ENCODE results near the gene HDLBP. TPM values are rescaled to one million over a fixed set of nuclear protein-coding genes. Genes with fewer than 3 reads are reported as not detected.
"Not testable (repeated sequence)": the region's sequence is repeated elsewhere in the genome, so short reads cannot be mapped to it uniquely, and the experiment has no call there.

The HDLBP gene
- polyA plus RNA-seq, 3 donors = 341 to 386 (median 376) TPM

GRCh38 chr2:241344925-241345651 lies 29.6 kb upstream of the HDLBP start:
- no peak for DNase-seq (ENCODE audit: extremely low read depth in 1 of 11, low read depth in 9 of 11, low spot score in 4 of 11)

- DNase-seq (ENCODE audit: extremely low read depth in 1 of 11, low read depth in 9 of 11, low spot score in 4 of 11) = no peak
Measured at GRCh38 chr2:241340631-241341163, 25.2 kb upstream of the HDLBP start.

GRCh38 chr2:241339839-241340630 lies 24.6 kb upstream of the HDLBP start:
- no peak for DNase-seq (ENCODE audit: extremely low read depth in 1 of 11, low read depth in 9 of 11, low spot score in 4 of 11)

GRCh38 chr2:241334813-241335212 lies 19.3 kb upstream of the HDLBP start:
- DNase-seq (ENCODE audit: extremely low read depth in 1 of 11, low read depth in 9 of 11, low spot score in 4 of 11) = no peak

- no peak for DNase-seq (ENCODE audit: extremely low read depth in 1 of 11, low read depth in 9 of 11, low spot score in 4 of 11)
Measured at GRCh38 chr2:241330616-241330981, 15.1 kb upstream of the HDLBP start.

- no peak for DNase-seq (ENCODE audit: extremely low read depth in 1 of 11, low read depth in 9 of 11, low spot score in 4 of 11)
Measured at GRCh38 chr2:241329669-241330615, 14.5 kb upstream of the HDLBP start.

GRCh38 chr2:241325257-241325656 lies 9.8 kb upstream of the HDLBP start:
- no peak for DNase-seq (ENCODE audit: extremely low read depth in 1 of 11, low read depth in 9 of 11, low spot score in 4 of 11)

GRCh38 chr2:241324775-241325174 lies 9.3 kb upstream of the HDLBP start:
- DNase-seq (ENCODE audit: extremely low read depth in 1 of 11, low read depth in 9 of 11, low spot score in 4 of 11) = no peak

GRCh38 chr2:241323778-241324177 lies 8.3 kb upstream of the HDLBP start:
- no peak for DNase-seq (ENCODE audit: extremely low read depth in 1 of 11, low read depth in 9 of 11, low spot score in 4 of 11)

- no peak for DNase-seq (ENCODE audit: extremely low read depth in 1 of 11, low read depth in 9 of 11, low spot score in 4 of 11)
Measured at GRCh38 chr2:241321886-241322285, 6.4 kb upstream of the HDLBP start.

GRCh38 chr2:241321033-241321432 lies 5.6 kb upstream of the HDLBP start:
- no peak for DNase-seq (ENCODE audit: extremely low read depth in 1 of 11, low read depth in 9 of 11, low spot score in 4 of 11)

GRCh38 chr2:241320394-241320793 lies 4.9 kb upstream of the HDLBP start:
- DNase-seq (ENCODE audit: extremely low read depth in 1 of 11, low read depth in 9 of 11, low spot score in 4 of 11) = no peak

GRCh38 chr2:241318830-241319229 lies 3.4 kb upstream of the HDLBP start:
- DNase-seq (ENCODE audit: extremely low read depth in 1 of 11, low read depth in 9 of 11, low spot score in 4 of 11) = not testable (repeated sequence)

- no peak for DNase-seq (ENCODE audit: extremely low read depth in 1 of 11, low read depth in 9 of 11, low spot score in 4 of 11)
Measured at GRCh38 chr2:241317391-241317790, 1.9 kb upstream of the HDLBP start.

- no peak for DNase-seq (ENCODE audit: extremely low read depth in 1 of 11, low read depth in 9 of 11, low spot score in 4 of 11)
Measured at GRCh38 chr2:241316825-241317224, 1.4 kb upstream of the HDLBP start.

GRCh38 chr2:241315879-241316631 lies 583 bp upstream of the HDLBP start, which contains the start of gene SEPTIN2:
Gene SEPTIN2, plus strand, starts transcription at chr2:241315925. Its CDS starts 8,308 bp downstream, at chr2:241324233.
- DNase-seq (ENCODE audit: extremely low read depth in 1 of 11, low read depth in 9 of 11, low spot score in 4 of 11) = peak in 9 of 11 donors; percentile 44 to 77 (median 67)

- DNase-seq (ENCODE audit: extremely low read depth in 1 of 11, low read depth in 9 of 11, low spot score in 4 of 11) = peak in 4 of 11 donors; percentile 28 to 38 (median 36)
Measured at GRCh38 chr2:241314226-241315092, 1.0 kb downstream of the HDLBP start.
